GM15510 (cell line): ENCODE data around the gene SERPINB6.

Source experiments
- POLR2A ChIP-seq: IDR thresholded peaks from 3 replicates; pipeline ENCODE4 v1.6.1; 2011; ENCODE audit warnings: borderline replicate concordance; ENCODE audit not compliant: insufficient read length; ENCODE audit errors: extremely low read depth

Gene SERPINB6

DNA sequence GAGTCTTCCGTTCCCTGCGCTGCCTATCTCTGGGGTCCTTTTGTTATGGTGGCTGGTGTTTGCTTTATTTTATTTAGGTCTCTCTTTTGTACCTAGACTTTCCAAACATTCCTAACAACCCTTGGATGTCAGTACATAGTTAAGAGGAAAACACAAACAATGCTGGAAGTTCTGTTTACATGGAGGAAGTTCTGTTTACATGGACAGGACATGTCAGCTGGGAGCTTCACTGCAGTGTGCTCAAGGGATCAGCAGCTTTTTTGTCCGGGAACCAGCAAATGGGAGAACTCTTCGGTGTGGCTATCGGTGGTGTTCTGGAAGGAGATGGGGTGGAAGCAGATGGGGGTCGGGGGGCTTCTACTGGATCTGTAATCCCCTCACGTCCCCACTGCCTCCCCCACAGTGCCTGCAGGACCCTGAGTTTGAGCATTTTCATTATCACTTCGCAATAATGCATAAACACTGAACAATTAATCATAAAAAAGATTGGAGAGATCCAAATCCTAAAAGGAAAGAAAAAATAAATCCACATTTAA lies 2.7 kb downstream of the SERPINB6 start:
- TF ChIP-seq POLR2A = no peak

DNA sequence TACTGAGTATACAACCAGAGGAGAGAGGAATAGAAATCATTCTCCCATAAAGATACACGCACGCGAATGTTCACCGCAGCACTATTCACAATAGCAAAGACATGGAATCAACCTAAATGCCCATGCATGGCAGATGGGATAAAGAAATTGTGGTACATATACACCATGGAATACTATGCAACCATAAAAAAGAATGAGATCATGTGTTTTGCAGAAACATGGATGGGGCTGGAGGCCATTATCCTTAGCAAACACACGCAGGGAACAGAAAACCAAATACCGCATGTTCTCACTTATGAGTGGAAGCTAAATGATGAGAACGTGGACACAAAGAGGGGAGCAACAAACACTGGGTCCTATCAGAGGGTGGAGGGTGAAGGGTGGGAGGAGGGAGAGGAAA lies 3.4 kb downstream of the SERPINB6 start:
- TF ChIP-seq POLR2A = no peak

DNA sequence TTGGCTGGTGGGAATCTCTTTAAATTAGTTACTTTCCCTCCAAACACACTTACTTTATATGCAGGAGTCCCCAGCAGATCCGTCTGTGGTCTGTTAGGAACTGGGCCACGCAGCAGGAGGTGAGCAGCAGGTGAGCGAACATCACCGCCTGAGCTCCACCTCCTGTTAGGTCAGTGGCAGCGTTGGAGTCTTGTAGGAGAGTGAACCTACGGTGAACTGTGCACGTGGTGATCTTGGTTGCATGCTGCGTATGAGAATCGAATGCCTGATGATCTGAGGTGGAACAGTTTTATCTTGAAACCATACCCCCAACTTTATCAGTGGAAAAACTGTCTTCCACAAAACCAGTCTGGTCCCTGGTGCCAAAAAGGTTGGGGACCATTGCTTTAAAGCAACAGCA lies 5.0 kb downstream of the SERPINB6 start:
- no peak for TF ChIP-seq POLR2A

DNA sequence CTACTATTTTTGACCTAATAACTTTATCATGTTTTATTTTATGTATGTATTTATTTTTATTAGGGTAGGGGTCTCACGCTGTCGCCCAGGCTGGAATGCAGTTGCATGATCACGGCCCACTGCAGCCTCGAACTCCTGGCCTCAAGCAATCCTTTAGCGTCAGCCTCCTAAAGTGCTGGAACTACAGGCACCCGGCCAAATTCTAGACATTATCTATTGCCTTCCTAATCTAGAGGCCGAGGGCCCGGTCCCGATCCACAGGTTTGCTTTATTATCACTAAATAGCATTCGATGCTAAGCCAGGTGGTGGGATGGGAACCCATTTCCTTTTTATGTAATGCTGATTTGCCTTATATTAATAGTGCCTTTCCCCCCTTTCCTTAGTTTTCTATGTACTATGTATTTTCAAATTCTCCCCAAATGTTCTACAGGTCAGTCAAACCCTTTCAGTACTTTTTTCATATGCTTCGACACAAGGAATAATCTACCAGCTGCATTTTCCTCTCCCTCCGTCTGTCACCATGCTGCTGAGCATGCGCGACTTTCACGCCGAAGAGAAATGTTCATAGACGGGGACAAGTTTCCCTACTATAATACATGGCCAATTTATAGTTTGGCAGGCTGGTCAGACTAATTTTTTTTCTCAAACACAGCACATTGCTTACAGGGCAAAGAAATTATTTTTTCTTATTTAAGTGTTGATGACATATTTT lies 6.4 kb downstream of the SERPINB6 start:
- no peak for TF ChIP-seq POLR2A

DNA sequence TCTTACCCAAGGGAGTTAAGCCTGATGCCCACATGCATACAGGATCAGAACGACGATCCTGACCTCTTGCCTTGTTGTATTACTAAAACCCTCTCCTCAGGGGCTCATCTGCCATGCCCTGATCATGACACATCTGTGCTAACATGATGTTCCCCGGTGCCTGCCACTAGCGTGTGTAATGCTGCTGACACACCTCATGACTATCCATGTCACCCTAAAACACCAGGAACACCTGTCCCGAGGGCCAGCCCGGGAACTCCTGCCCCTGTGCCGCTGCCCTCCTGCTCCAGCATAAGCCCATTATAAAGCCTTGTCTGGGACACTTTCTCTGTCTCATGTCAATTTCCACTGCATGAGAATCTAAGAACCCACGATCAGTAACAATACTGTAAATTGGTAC lies 7.6 kb downstream of the SERPINB6 start:
- TF ChIP-seq POLR2A = no peak

DNA sequence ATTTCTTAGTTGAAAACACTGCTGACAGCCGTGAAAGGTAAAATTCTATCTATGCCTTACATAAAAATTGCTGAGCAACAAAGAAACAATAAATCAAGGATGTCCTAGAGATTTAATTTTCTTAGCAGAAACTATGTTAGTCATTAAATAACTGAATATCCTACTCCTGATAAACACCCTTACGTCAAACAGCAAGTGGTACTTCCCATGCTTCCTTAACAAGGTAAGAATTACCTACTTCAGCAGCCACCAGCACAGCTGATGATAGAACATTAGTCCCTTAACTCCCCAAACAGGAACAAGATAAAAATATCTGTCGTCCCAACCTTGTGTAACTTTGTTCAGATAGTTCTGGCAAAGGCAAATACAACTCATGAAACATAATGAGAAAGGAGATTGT lies 8.7 kb downstream of the SERPINB6 start:
- TF ChIP-seq POLR2A = no peak

DNA sequence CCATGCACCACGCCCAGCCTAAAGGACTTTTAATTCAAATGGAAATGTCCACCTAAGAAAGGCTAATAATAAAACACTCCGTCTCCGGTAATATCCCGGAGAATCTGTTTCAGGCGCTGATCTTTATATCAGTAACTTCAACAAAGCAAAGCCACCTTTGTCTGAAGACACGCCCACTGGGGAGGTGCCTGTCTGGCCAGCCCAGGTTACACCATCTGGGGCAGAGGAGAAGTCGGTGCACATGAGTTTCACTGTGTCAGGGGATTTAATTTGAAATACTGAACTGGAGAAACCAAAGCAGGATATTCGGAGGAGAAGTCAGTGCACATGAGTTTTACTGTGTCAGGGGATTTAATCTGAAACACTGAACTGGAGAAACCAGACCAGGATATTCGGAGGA lies 9.4 kb downstream of the SERPINB6 start:
- TF ChIP-seq POLR2A = no peak

DNA sequence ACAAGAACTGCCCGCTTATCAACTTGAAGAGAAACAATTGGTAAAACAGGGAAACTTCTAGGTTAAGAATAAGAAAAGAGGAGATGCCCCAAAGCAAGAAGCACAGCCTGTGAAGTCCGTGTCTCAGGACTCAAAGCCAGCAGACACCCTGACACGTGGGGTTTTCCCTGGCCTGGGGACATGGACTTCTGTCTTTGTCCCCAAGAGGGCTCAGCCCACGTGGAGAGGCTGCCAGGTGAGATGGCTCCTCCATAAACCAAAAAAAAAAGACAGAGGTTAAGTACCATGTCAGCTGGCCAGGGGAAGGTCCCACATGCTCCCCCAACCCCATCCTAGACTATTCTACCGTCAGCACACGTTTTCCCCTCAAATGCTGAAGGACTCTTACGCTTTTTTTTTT lies 9.9 kb downstream of the SERPINB6 start:
- no peak for TF ChIP-seq POLR2A

DNA sequence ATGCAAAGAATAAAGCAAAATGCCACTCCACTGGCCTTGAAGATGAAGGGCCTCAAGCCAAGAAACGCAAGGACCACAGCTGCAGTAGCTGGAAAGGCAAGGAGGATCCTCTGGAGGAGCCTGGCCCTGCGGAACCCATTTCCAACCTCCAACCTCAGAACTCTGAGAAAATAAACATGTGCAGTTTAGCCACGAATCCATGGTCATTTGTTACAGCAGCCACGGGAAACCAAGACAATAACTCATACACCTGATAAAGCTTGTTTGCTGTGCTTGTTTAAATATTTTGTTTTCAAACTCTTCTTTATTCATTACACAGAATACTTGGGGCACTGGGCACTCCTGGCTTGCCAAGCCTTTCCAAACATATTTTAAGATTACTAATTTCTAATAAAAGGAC lies 10.4 kb downstream of the SERPINB6 start:
- no peak for TF ChIP-seq POLR2A

DNA sequence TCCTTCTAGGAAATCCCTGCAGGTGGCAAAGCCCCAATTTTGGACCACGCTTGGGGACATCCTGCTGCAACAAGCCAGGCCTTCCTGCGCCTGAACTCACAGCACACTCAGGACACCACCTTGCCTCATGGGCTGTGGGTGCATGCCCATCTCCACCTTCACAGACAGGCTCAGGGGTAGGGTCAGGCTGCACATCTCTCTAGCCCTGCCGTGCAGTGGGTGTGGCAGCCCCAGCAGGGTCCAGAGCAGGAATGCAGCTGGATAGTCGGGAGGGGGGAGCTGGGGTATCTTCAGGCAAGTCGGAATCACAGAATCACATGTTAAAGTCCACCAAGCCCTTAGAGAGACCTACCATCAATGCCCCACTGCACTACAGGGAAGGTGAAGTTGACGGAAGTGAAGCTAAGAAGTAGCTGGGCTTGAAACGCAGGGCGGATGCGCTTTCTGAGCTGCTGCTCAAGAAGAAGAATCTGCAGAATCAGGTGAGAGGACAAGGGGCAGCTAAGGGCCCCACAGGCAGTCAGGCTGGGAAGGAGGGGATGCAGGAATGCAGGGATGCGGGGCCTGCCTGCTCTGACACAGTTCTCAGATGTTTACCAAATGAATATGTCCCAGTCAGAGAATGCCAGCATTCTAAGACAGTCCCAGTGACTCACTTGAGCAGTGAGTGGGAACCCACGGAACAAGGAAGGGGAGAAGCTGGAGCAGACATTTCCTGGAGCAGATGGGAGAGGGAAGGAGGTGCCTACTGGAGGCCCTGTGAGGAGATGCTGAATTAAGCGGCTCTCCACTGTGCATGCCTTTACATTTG lies 11.3 kb downstream of the SERPINB6 start:
- no peak for TF ChIP-seq POLR2A

DNA sequence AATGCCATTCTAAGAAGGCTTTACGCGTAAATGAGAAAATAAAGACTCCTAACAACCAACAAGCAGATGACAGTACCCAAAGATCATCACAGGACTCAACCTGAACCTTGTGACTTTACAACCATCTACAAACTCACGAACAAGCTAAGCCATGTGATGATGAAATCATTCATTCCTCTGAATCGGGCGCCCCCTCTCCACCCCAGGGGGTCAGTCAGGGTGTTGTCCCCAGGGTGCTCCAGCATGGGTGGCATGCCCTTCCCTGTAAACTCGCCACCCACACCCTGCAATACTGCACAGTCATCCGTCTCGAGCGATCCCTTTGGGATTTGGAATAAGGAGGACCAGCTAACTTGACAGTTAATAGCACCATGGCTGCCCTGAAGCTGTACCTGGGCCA lies 12.6 kb downstream of the SERPINB6 start:
- no peak for TF ChIP-seq POLR2A

DNA sequence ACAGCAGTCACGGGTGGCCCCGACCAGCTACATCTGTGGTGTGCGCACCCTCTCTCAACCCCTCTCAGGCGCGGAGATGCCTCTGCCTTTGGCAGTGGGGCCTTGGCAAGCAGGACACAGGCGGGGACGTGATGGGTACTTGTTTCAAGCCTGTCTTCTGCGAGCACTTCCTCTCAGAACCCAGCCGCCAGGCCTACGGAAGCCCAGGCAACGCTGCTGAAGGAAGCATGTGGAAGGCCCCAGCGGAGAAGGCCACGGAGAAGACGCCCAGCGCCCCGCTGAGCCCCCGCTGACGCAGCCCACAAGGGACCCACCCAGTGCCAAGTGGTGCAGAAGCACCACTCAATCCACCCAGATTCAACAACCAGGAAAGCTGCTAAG lies 13.0 kb downstream of the SERPINB6 start:
- no peak for TF ChIP-seq POLR2A

DNA sequence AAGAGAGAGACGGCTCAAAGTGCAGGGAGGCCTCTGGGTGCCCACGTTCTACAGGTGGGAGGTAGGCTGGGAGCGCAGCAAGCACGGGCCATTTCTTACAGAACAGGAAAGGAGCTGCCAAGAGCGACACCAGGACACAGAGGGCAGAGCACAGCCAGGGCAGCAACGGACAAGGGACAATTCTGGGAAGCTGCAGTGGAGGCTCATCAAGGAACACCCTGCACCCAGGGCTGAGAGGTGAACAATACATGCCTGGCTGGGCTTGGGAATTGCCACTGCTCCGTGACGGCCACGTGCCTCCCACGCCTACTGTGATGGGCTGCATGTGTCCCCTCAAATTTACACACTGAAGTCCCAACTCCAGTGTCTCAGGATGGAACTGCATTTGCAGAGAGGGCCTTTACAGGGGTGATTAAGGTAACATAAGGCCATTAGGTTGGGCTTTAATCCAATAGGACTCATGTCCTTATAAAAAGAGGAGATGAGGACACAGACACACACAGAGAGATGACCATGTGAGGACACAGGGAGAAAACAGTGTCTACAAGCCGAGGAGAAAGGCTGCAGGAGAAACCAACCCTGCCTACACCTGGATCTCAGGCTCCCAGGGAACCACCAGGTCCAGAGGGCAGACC lies 13.6 kb downstream of the SERPINB6 start:
- no peak for TF ChIP-seq POLR2A

DNA sequence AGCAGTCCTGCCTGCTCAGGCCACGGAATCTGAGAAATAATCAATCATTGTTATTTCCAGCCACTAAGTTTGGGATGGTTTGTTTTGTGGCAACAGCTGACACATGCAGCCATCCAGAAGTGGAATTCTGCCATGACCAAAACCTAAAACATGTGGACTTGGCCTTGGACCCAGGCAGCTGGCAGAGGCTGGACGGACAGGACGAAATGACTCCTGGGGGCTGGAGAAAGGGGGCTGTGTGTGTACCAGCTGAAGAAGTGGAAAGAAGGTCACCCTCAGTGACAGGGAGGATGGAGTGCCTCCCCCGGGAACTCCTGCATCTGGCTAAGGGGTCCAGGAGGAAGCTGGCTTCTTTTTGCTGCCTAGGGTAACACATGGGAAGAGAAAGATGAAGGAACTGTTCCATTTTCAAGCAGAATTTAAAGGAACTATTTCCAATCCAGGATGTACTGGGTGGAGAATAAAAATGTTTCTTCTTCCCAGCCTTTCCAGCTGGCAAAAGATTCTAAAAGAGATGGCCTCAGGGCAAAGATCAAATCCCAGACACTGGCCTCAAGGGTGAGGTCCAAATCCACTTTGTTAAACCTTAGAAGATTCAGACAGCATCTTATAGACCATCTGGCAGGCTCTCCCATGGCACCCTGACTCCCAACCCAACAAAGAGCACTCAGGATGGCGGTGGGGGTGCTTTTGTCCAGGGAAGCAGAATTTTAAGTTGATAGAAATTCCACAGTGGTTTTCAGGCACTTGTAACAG lies 14.3 kb downstream of the SERPINB6 start:
- no peak for TF ChIP-seq POLR2A

DNA sequence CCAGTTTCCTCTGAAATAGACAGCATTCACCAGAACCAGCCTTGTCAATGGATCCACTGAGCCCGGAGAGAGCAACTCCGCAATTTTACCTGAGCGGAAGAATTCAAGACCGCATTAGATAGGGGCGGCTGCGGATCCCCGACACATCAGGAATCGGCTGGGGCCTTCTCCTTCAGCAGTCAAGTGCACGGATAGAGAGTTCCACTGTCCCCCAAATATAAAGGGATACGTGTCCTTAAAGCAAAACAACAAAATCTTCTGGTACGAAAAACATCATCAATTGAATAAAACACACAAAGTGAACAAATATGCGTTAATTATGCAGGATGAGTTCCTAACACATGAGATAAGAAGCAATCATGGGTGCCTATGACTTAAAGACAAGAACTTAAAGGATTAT lies 18.3 kb downstream of the SERPINB6 start:
- no peak for TF ChIP-seq POLR2A
